Measurements from ENCODE around the gene TREML4.

- no peak for TF ChIP-seq SUZ12 (IDR thresholded peaks at IDR 0.05; ENCODE audit: extremely low read depth, insufficient read depth, insufficient read length)
- no peak for TF ChIP-seq YY1 (IDR thresholded peaks at IDR 0.05; ENCODE audit: insufficient read depth, insufficient read length)
- no peak for TF ChIP-seq ZNF274 (IDR thresholded peaks at IDR 0.05; ENCODE audit: low read depth, low read length)
Observed at GRCh38 chr6:41193884-41194283, 34.3 kb upstream of the TREML4 start.
